Heart right ventricle (tissue), 16 donors: ENCODE measurements around the gene IL16. TPM values are rescaled to one million over a fixed set of nuclear protein-coding genes. Genes with fewer than 3 reads are reported as not detected.

Experiments used
- ATAC-seq, 8 donors: fragments of 200-7000 bp; cut with Tn5 transposase; one replicate each; pipeline ENCODE4 v1.9.1; 2020; ENCODE audit warnings: mild to moderate bottlenecking in 8 of 8, moderate library complexity in 8 of 8, moderate number of reproducible peaks in 1 of 8
- DNase-seq, 2 donors: peaks; one replicate each; pipeline ENCODE4 v3.0.0-alpha.2; 2020
- H3K27ac ChIP-seq, 10 donors: fragments of 200-600 bp; sonication (generic) in 2 of 10; one replicate each; pipeline versions ENCODE4 v1.5.0 to v1.8.0; 2020 to 2022; ENCODE audit warnings: mild to moderate bottlenecking in 3 of 10
- H3K27me3 ChIP-seq, 7 donors: fragments of 200-600 bp; one replicate each; pipeline ENCODE4 v1.8.0; 2021 to 2022; ENCODE audit warnings: mild to moderate bottlenecking in 2 of 7
- H3K36me3 ChIP-seq, 9 donors: fragments of 200-600 bp; sonication (generic) in 1 of 9; one replicate each; pipeline versions ENCODE4 v1.5.0 to v1.8.0; 2020 to 2022; ENCODE audit warnings: mild to moderate bottlenecking in 2 of 9
- H3K4me1 ChIP-seq, 9 donors: fragments of 200-600 bp; sonication (generic) in 1 of 9; one replicate each; pipeline versions ENCODE4 v1.5.0 to v1.8.0; 2020 to 2022; ENCODE audit warnings: mild to moderate bottlenecking in 4 of 9
- H3K4me3 ChIP-seq, 10 donors: fragments of 200-600 bp; sonication (generic) in 2 of 10; one replicate each; pipeline versions ENCODE4 v1.5.0 to v1.8.0; 2020 to 2022; ENCODE audit warnings: mild to moderate bottlenecking in 7 of 10, moderate library complexity in 2 of 10
- H3K9me3 ChIP-seq, 11 donors: fragments of 200-600 bp in 10 of 11; sonication (generic) in 2 of 11; one replicate each; pipeline versions ENCODE4 v1.5.0 to v1.8.0; 2013 to 2022; ENCODE audit warnings: mild to moderate bottlenecking in 2 of 11, control low read depth in 1 of 11, moderate library complexity in 1 of 11
- WGBS, 2 donors: extraction: QIAGEN DNeasy Blood & Tissue Kit; methylation state at CpG; one replicate each; pipeline ENCODE4 v1.1.7; 2013; ENCODE audit warnings: inconsistent platforms in 1 of 2; 5-methylcytosine and 5-hydroxymethylcytosine counted together
- intact Hi-C, 10 donors: fragments of 100-400 bp; cut with DNase I; formaldehyde crosslinking; loops; one replicate each; pipeline versions ENCODE4 v1.11.1 to v1.14.2; 2022
- polyA plus RNA-seq, 2 donors: library from polyadenylated mRNA; stranded (reverse); fragments of 200-250 nt; gene quantifications; one replicate each; pipeline ENCODE4 v1.2.3, GENCODE V29; 2013
- total RNA-seq, 10 donors: library from RNA; stranded (reverse); fragmentation: NEBNext Ultra II Directional in 3 of 10; extraction: Animal tissue kit (Norgen Biotek cat#: 25700) in 3 of 10; gene quantifications; one replicate each; pipeline versions ENCODE4 v1.2.1 to v1.2.4, GENCODE V29; 2021 to 2023
- TF ChIP-seq, protein P1 (sequence below), 9 donors: fragments of 200-600 bp; sonication (generic) in 2 of 9; IDR thresholded peaks; one replicate each; pipeline versions ENCODE4 v1.5.0 to v1.8.0; 2021 to 2022; ENCODE audit warnings: antibody characterized with exemption in 9 of 9, mild to moderate bottlenecking in 5 of 9, moderate library complexity in 1 of 9
- donor health status: Arrhythmogenic right ventricular cardiomyopathy.
- donor health status: ischemic (EF 13 %, LVEDD 7.1; RV severe dilation, severe dysfunction).
- donor health status: healthy with polysubstance abuse.
- donor health status: DM: no; HTN: yes; CAD: no.
- donor health status: DM: no; HTN: no; CAD: no.
- donor health status: ischemic (EF 25% LVEDD 6.9; RV normal size, moderate dysfunction).
- donor health status: ischemic (EF 25% LVEDD 5.7; RV mildly dilated, moderate dysfunction).
- donor health status: healthy.
- donor health status: DM: yes; HTN: yes; CAD: no.
- donor health status: Ischemic cardiomyopathy.
- donor health status: ischemic (EF 35%, LVEDD 5.7; RV mildly dilated, moderate dysfunction).
- donor health status: nonischemic (EF 11% LVEDD 7.7; RV severe dilation, severe dysfunction).
- donor health status: DM: yes; HTN: yes; CAD: no.
- donor health status: PGD.
- donor health status: ischemic (EF 29% LVEDD 5.4; RV normal size, mild dysfunction).
- donor health status: nonischemic (EF 23%, LVEDD 6.1; RV moderate dilation, normal function).

The IL16 gene
- total and polyA plus RNA-seq, 12 donors, result 3.3 to 13.1 (median 4.2) TPM

- TF ChIP-seq, protein P1, sequence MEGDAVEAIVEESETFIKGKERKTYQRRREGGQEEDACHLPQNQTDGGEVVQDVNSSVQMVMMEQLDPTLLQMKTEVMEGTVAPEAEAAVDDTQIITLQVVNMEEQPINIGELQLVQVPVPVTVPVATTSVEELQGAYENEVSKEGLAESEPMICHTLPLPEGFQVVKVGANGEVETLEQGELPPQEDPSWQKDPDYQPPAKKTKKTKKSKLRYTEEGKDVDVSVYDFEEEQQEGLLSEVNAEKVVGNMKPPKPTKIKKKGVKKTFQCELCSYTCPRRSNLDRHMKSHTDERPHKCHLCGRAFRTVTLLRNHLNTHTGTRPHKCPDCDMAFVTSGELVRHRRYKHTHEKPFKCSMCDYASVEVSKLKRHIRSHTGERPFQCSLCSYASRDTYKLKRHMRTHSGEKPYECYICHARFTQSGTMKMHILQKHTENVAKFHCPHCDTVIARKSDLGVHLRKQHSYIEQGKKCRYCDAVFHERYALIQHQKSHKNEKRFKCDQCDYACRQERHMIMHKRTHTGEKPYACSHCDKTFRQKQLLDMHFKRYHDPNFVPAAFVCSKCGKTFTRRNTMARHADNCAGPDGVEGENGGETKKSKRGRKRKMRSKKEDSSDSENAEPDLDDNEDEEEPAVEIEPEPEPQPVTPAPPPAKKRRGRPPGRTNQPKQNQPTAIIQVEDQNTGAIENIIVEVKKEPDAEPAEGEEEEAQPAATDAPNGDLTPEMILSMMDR (IDR thresholded peaks at IDR 0.05), result no peak
- H3K36me3 ChIP-seq, result no peaks in the 10 kb centered on the region
- H3K27me3 ChIP-seq, result peaks cover 0 to 23% (median 4%) of the 10 kb centered on the region in 7 donors
- peaks cover 0 to 22% (median 12%) of the 10 kb centered on the region in 9 donors for H3K4me1 ChIP-seq
- intact Hi-C loops, result loop anchor here in 1 of 10 donors (10.0 kb wide), 1 partner anchor 63 kb away; no protein-coding TSS in a partner anchor
- peak overlapping the region in 9 of 10 donors; percentile 13 to 46 (median 43) for H3K4me3 ChIP-seq
- H3K27ac ChIP-seq, result peak overlapping the region in 9 of 10 donors; percentile 28 to 74 (median 59)
- ATAC-seq, result peak in 6 of 8 donors; percentile 7 to 61 (median 36)
- no peaks in the 10 kb centered on the region for H3K9me3 ChIP-seq
- DNase-seq, result no peak
- WGBS, 2 donors, result 53 to 54% methylated on average over 13 of the region's 13 CpGs
Measured at GRCh38 chr15:81182031-81182755, 14.5 kb upstream of the IL16 start.

DNA sequence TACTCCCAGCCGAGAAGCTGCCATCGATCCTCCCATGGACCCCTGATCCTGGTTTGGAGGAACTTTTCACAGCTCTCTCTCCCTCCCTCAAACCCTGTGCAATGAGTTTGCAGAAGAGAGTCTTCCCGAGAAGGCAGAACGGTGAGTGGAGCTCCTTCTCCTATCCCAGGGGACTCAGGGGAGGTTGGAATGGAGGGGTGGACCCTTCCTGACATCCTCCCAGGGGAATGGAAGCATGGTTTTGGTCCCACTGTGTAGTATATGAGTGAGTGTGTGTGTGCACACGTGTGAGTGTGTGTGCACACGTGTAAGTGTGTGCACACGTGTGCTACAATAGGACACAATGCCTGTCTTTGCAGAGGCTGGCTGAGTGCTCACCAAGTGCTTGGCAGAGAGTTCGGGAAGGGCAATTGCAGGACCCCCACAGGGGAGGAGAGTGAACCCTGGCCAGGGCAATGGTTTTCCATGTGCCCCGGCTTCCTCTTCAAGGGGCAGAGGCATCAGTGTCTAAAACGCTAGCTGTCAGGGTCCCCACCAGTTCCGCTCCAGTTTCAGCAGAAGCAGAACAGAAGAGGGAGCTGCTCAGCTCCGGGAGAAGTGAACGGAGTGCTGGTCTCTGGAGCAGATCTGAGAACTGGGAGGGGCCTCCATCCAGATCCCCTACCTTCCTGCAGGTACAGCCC lies 13.8 kb upstream of the IL16 start:
- 36 to 40% methylated on average over 13 of the region's 13 CpGs for WGBS, 2 donors
- intact Hi-C loops, result loop anchor here in 1 of 10 donors (10.0 kb wide), 1 partner anchor 62 kb away; no protein-coding TSS in a partner anchor
- H3K27ac ChIP-seq, result peak overlapping the region in 9 of 10 donors; percentile 28 to 74 (median 59)

GRCh38 chr15:81183439-81183775 lies 13.3 kb upstream of the IL16 start:
- peak overlapping the region in 8 of 10 donors; percentile 13 to 46 (median 43) for H3K4me3 ChIP-seq
- ATAC-seq (peak in 1 of 8 donors; percentile 14), DNase-seq (no peak)
- TF ChIP-seq, protein P1 (IDR thresholded peaks at IDR 0.05), result no peak
- peaks cover 0 to 22% (median 5%) of the 10 kb centered on the region in 9 donors for H3K4me1 ChIP-seq
- H3K36me3 ChIP-seq, result peaks cover 0 to 3% (median 0%) of the 10 kb centered on the region in 9 donors
- no peaks in the 10 kb centered on the region for H3K9me3 ChIP-seq
- peak overlapping the region in 9 of 10 donors; percentile 28 to 74 (median 59) for H3K27ac ChIP-seq
- H3K27me3 ChIP-seq, result peaks cover 0 to 23% (median 4%) of the 10 kb centered on the region in 7 donors
- 70% methylated on average over 4 of the region's 4 CpGs for WGBS, 2 donors
- intact Hi-C loops, result loop anchor here in 1 of 10 donors (10.0 kb wide), 1 partner anchor 61 kb away; no protein-coding TSS in a partner anchor

More for the DNA sequence above, 13.8 kb upstream of the IL16 start:
- no peaks in the 10 kb centered on the region for H3K9me3 ChIP-seq
- TF ChIP-seq, protein P1 (IDR thresholded peaks at IDR 0.05), result peak in 3 of 9 donors; percentile 34 to 39 (median 36)
- ATAC-seq (peak in 7 of 8 donors; percentile 53 to 82 (median 73)), DNase-seq (peak; percentile 14 to 18)
- H3K27me3 ChIP-seq, result peaks cover 0 to 23% (median 4%) of the 10 kb centered on the region in 7 donors
- H3K36me3 ChIP-seq, result no peaks in the 10 kb centered on the region
- peak overlapping the region in 9 of 10 donors; percentile 13 to 46 (median 43) for H3K4me3 ChIP-seq
- H3K4me1 ChIP-seq, result peaks cover 0 to 22% (median 9%) of the 10 kb centered on the region in 9 donors

GRCh38 chr15:81184188-81184587 lies 12.5 kb upstream of the IL16 start:
- peak overlapping the region in 5 of 10 donors; percentile 22 to 74 (median 72) for H3K27ac ChIP-seq
- peaks cover 0 to 23% (median 4%) of the 10 kb centered on the region in 7 donors for H3K27me3 ChIP-seq
- ATAC-seq (peak in 6 of 8 donors; percentile 6 to 76 (median 32)), DNase-seq (no peak)
- H3K9me3 ChIP-seq, result no peaks in the 10 kb centered on the region
- peaks cover 0 to 22% (median 4%) of the 10 kb centered on the region in 9 donors for H3K4me1 ChIP-seq
- H3K4me3 ChIP-seq, result no peak overlapping the region
- TF ChIP-seq, protein P1 (IDR thresholded peaks at IDR 0.05), result no peak
- 78 to 84% methylated on average over 5 of the region's 5 CpGs for WGBS, 2 donors
- peaks cover 0 to 7% (median 0%) of the 10 kb centered on the region in 9 donors for H3K36me3 ChIP-seq
- intact Hi-C loops, result loop anchor here in 1 of 10 donors (10.0 kb wide), 1 partner anchor 61 kb away; no protein-coding TSS in a partner anchor
